Measurements from ENCODE around the gene PLXDC2. TPM values are rescaled to one million over a fixed set of nuclear protein-coding genes. Genes with fewer than 3 reads are reported as not detected.
A peak's percentile ranks its signal among the peaks of the same experiment; 100 is the strongest.

The PLXDC2 gene
- total RNA-seq, 3 donors from 2014 or later: 63.9 to 125 (median 101) TPM

GRCh38 chr10:20091698-20092097 lies 275.5 kb downstream of the PLXDC2 start:
- Histone ChIP-seq H3K9me3 (no peaks in the 10 kb centered on the region), H3K27me3 (no peaks in the 10 kb centered on the region), H3K4me3 (no peak overlapping the region), H3K36me3 (no peaks in the 10 kb centered on the region), H3K27ac (no peak overlapping the region), H3K4me1 (no peaks in the 10 kb centered on the region)
- intact Hi-C loops (cut with DNase I; ENCODE audit: low total_unique reads): no loop called here
- DNase-seq (ENCODE audit: low spot score in 2 of 2): no peak
- TF ChIP-seq POLR2AphosphoS5 (IDR thresholded peaks at IDR 0.05) (no peak), CTCF (IDR thresholded peaks at IDR 0.05) (no peak), POLR2A (IDR thresholded peaks at IDR 0.05) (no peak)

GRCh38 chr10:20093600-20093999 lies 277.4 kb downstream of the PLXDC2 start:
- Histone ChIP-seq H3K27me3 (no peaks in the 10 kb centered on the region), H3K27ac (no peak overlapping the region), H3K4me1 (no peaks in the 10 kb centered on the region), H3K9me3 (no peaks in the 10 kb centered on the region), H3K4me3 (no peak overlapping the region), H3K36me3 (no peaks in the 10 kb centered on the region)
- TF ChIP-seq CTCF (IDR thresholded peaks at IDR 0.05): no peak
- TF ChIP-seq POLR2AphosphoS5 (IDR thresholded peaks at IDR 0.05): no peak
- no peak for TF ChIP-seq POLR2A (IDR thresholded peaks at IDR 0.05)
- intact Hi-C loops (cut with DNase I; ENCODE audit: low total_unique reads): no loop called here
- no peak for DNase-seq (ENCODE audit: low spot score in 2 of 2)

GRCh38 chr10:20094226-20094976 lies 278.2 kb downstream of the PLXDC2 start:
- no peaks in the 10 kb centered on the region for H3K4me1 ChIP-seq
- H3K27me3 ChIP-seq: no peaks in the 10 kb centered on the region
- DNase-seq (ENCODE audit: low spot score in 2 of 2): no peak
- H3K36me3 ChIP-seq: no peaks in the 10 kb centered on the region
- no peak for TF ChIP-seq POLR2A (IDR thresholded peaks at IDR 0.05)
- TF ChIP-seq CTCF (IDR thresholded peaks at IDR 0.05): no peak
- TF ChIP-seq POLR2AphosphoS5 (IDR thresholded peaks at IDR 0.05): no peak
- no peak overlapping the region for H3K27ac ChIP-seq
- H3K4me3 ChIP-seq: no peak overlapping the region
- no peaks in the 10 kb centered on the region for H3K9me3 ChIP-seq
- intact Hi-C loops (cut with DNase I; ENCODE audit: low total_unique reads): no loop called here

GRCh38 chr10:20100171-20100570 lies 283.9 kb downstream of the PLXDC2 start:
- H3K36me3 ChIP-seq: no peaks in the 10 kb centered on the region
- peak overlapping the region; percentile 12 to 23 for H3K27ac ChIP-seq
- no peak for DNase-seq (ENCODE audit: low spot score in 2 of 2)
- intact Hi-C loops (cut with DNase I; ENCODE audit: low total_unique reads): no loop called here
- H3K9me3 ChIP-seq: no peaks in the 10 kb centered on the region
- no peak overlapping the region for H3K4me3 ChIP-seq
- TF ChIP-seq POLR2AphosphoS5 (IDR thresholded peaks at IDR 0.05) (no peak), POLR2A (IDR thresholded peaks at IDR 0.05) (no peak), CTCF (IDR thresholded peaks at IDR 0.05) (no peak)
- no peaks in the 10 kb centered on the region for H3K27me3 ChIP-seq
- H3K4me1 ChIP-seq: no peaks in the 10 kb centered on the region

- H3K9me3 ChIP-seq: no peaks in the 10 kb centered on the region
- no peak overlapping the region for H3K4me3 ChIP-seq
- no peak for TF ChIP-seq POLR2A (IDR thresholded peaks at IDR 0.05)
- TF ChIP-seq POLR2AphosphoS5 (IDR thresholded peaks at IDR 0.05): no peak
- no peak for TF ChIP-seq CTCF (IDR thresholded peaks at IDR 0.05)
- no peaks in the 10 kb centered on the region for H3K27me3 ChIP-seq
- no peaks in the 10 kb centered on the region for H3K4me1 ChIP-seq
- no peak overlapping the region for H3K27ac ChIP-seq
- intact Hi-C loops (cut with DNase I; ENCODE audit: low total_unique reads): no loop called here
- no peak for DNase-seq (ENCODE audit: low spot score in 2 of 2)
- H3K36me3 ChIP-seq: no peaks in the 10 kb centered on the region
These were observed 289.0 kb downstream of the PLXDC2 start for GRCh38 chr10:20105236-20105635.
